SK-MEL-5 (cell line): ENCODE results near the gene MCM8. TPM values are rescaled to one million over a fixed set of nuclear protein-coding genes. Genes with fewer than 3 reads are reported as not detected.
"Not testable (repeated sequence)": the region's sequence is repeated elsewhere in the genome, so short reads cannot be mapped to it uniquely, and the experiment has no call there.

Experiments
- DNase-seq: peaks from one replicate; pipeline ENCODE4 v3.0.0-alpha.2; 2016; ENCODE audit warnings: low read depth, low spot score
- in situ Hi-C: cut with HindIII; loops from 2 replicates; pipeline ENCODE4 v1.10.0; 2016; ENCODE audit warnings: low sequenced_read_pairs, high pct_unique_total_duplicates, low pct_unique_long_range_greater_than_20kb
- total RNA-seq: library from RNA; depleted of rRNA; stranded (reverse); fragments of >200 nt; shearing (Covaris generic); gene quantifications from 2 replicates; pipeline ENCODE4 v1.2.3, GENCODE V29; 2014

Gene MCM8
- total RNA-seq, 1 experiment from 2014 or later: 25.2 TPM

GRCh38 chr20:6024768-6025167, 74.3 kb downstream of the MCM8 start:
- no peak for DNase-seq
- in situ Hi-C loops: no loop called here

- no peak for DNase-seq
- in situ Hi-C loops: no loop called here
Observed at GRCh38 chr20:6026051-6026450, 75.6 kb downstream of the MCM8 start.

GRCh38 chr20:6028818-6029217, 78.4 kb downstream of the MCM8 start:
- in situ Hi-C loops: no loop called here
- no peak for DNase-seq

GRCh38 chr20:6029538-6029937, 79.1 kb downstream of the MCM8 start:
- in situ Hi-C loops: no loop called here
- DNase-seq: no peak

- DNase-seq: no peak
- in situ Hi-C loops: no loop called here
Observed at GRCh38 chr20:6030453-6031080, 80.1 kb downstream of the MCM8 start.

GRCh38 chr20:6032907-6033306, 82.5 kb downstream of the MCM8 start:
- in situ Hi-C loops, DNase-seq: not testable (repeated sequence)

- in situ Hi-C loops: no loop called here
- no peak for DNase-seq
Observed at GRCh38 chr20:6034134-6034969, 83.9 kb downstream of the MCM8 start.

- no peak for DNase-seq
- in situ Hi-C loops: no loop called here
Observed at GRCh38 chr20:6036213-6036612, 85.8 kb downstream of the MCM8 start.

GRCh38 chr20:6037082-6037481, 86.6 kb downstream of the MCM8 start:
- no peak for DNase-seq
- in situ Hi-C loops: no loop called here

GRCh38 chr20:6038256-6038655, 87.8 kb downstream of the MCM8 start:
- DNase-seq: no peak
- in situ Hi-C loops: no loop called here

GRCh38 chr20:6039766-6040165, 89.3 kb downstream of the MCM8 start:
- DNase-seq: no peak
- in situ Hi-C loops: no loop called here

GRCh38 chr20:6040540-6040939, 90.1 kb downstream of the MCM8 start:
- DNase-seq: no peak
- in situ Hi-C loops: no loop called here

- in situ Hi-C loops: no loop called here
- DNase-seq: no peak
Observed at GRCh38 chr20:6040958-6041807, 90.7 kb downstream of the MCM8 start.

GRCh38 chr20:6041808-6042265, 91.4 kb downstream of the MCM8 start:
- DNase-seq: no peak
- in situ Hi-C loops: no loop called here

GRCh38 chr20:6044115-6044514, 93.7 kb downstream of the MCM8 start:
- DNase-seq: peak; percentile 48
- in situ Hi-C loops: no loop called here

- in situ Hi-C loops: no loop called here
- no peak for DNase-seq
Observed at GRCh38 chr20:6045566-6045965, 95.1 kb downstream of the MCM8 start.

- in situ Hi-C loops: no loop called here
- no peak for DNase-seq
Observed at GRCh38 chr20:6046432-6046831, 96.0 kb downstream of the MCM8 start.

GRCh38 chr20:6048391-6048790, 97.9 kb downstream of the MCM8 start:
- in situ Hi-C loops: no loop called here
- DNase-seq: no peak
